Left ventricle myocardium inferior (tissue), 1 donor: ENCODE results near the gene MTERF4. TPM values are rescaled to one million over a fixed set of nuclear protein-coding genes. Genes with fewer than 3 reads are reported as not detected.

ENCODE experiments used
- DNase-seq: peaks from one replicate; pipeline ENCODE4 v3.0.0-alpha.2; 2020
- H3K27ac ChIP-seq: fragments of 200-600 bp; replicated peaks from 2 replicates; pipeline ENCODE4 v1.8.0; 2021
- H3K27me3 ChIP-seq: fragments of 200-600 bp; 2 replicates; pipeline ENCODE4 v1.8.0; 2021; ENCODE audit warnings: low read depth
- H3K36me3 ChIP-seq: fragments of 200-600 bp; 2 replicates; pipeline ENCODE4 v1.8.0; 2021
- H3K4me1 ChIP-seq: fragments of 200-600 bp; 2 replicates; pipeline ENCODE4 v1.8.0; 2021
- H3K4me3 ChIP-seq: fragments of 200-600 bp; 2 replicates; pipeline ENCODE4 v1.8.0; 2021; ENCODE audit warnings: mild to moderate bottlenecking, moderate library complexity
- H3K9me3 ChIP-seq: fragments of 200-600 bp; replicated peaks from 2 replicates; pipeline ENCODE4 v1.8.0; 2021
- CTCF ChIP-seq: fragments of 200-600 bp; IDR thresholded peaks from 2 replicates; pipeline ENCODE4 v1.8.0; 2021; ENCODE audit warnings: antibody characterized with exemption, mild to moderate bottlenecking, borderline replicate concordance
- intact Hi-C: fragments of 100-400 bp; cut with micrococcal nuclease; formaldehyde crosslinking; loops from one replicate; pipeline ENCODE4 v1.11.0; 2022
- total RNA-seq: library from RNA; stranded (reverse); fragmentation: NEBNext Ultra II Directional; extraction: Animal tissue kit (Norgen Biotek cat#: 25700); gene quantifications from one replicate; pipeline ENCODE4 v1.2.1, GENCODE V29; 2021
- donor health status: DM: no; HTN: yes; CAD: no; lungs with severe emphysema.

The MTERF4 gene
- total RNA-seq, 1 donor from 2014 or later, result 19.5 TPM

- Histone ChIP-seq H3K9me3 (peaks cover 16% of the 10 kb centered on the region), H3K27me3 (no peaks in the 10 kb centered on the region), H3K4me3 (no peak overlapping the region), H3K4me1 (no peaks in the 10 kb centered on the region), H3K27ac (no peak overlapping the region), H3K36me3 (peaks cover 65% of the 10 kb centered on the region)
- DNase-seq, result no peak
- no peak for TF ChIP-seq CTCF
- intact Hi-C loops, result no loop called here
These were observed 53.7 kb downstream of the MTERF4 start for GRCh38 chr2:241048149-241048948.

GRCh38 chr2:241047253-241048010 lies 54.7 kb downstream of the MTERF4 start:
- Histone ChIP-seq H3K4me3 (no peak overlapping the region), H3K36me3 (peaks cover 65% of the 10 kb centered on the region)

More at GRCh38 chr2:241047253-241048010, 54.7 kb downstream of the MTERF4 start:
- no peak for TF ChIP-seq CTCF
- peaks cover 16% of the 10 kb centered on the region for H3K9me3 ChIP-seq
- H3K27me3 ChIP-seq, result no peaks in the 10 kb centered on the region
- no peak overlapping the region for H3K27ac ChIP-seq
- no peak for DNase-seq
- H3K4me1 ChIP-seq, result no peaks in the 10 kb centered on the region
- intact Hi-C loops, result no loop called here

Other genes with a start within 250 kb of the MTERF4 start
- not detected for gene AGXT, start 233.5 kb downstream of the MTERF4 start, total RNA-seq
- not detected for gene MAB21L4, start 206.1 kb downstream of the MTERF4 start, total RNA-seq
- not detected for gene CROCC2, start 196.0 kb downstream of the MTERF4 start, total RNA-seq
- 6.1 TPM for gene SNED1, start 103.7 kb downstream of the MTERF4 start, total RNA-seq
- 3.4 TPM for gene PASK, start 47.2 kb upstream of the MTERF4 start, total RNA-seq
- 61.5 TPM for gene PPP1R7, start 48.2 kb upstream of the MTERF4 start, total RNA-seq
- 0.80 TPM for gene ANO7, start 86.4 kb upstream of the MTERF4 start, total RNA-seq
- gene HDLBP, start 213.4 kb upstream of the MTERF4 start, total RNA-seq, result 365 TPM
- gene SEPTIN2, start 213.6 kb upstream of the MTERF4 start, total RNA-seq, result 187 TPM